COR-L47 (cell line): ENCODE measurements around the gene TMEM145.
A peak's percentile ranks its signal among the peaks of the same experiment; 100 is the strongest.

Experiments
- DNase-seq: peaks from one replicate; lab custom pipeline; 2025; lab: John Stamatoyannopoulos, UW

The TMEM145 gene

GRCh38 chr19:42277821-42278451, 35.2 kb upstream of the TMEM145 start:
- DNase-seq: peak; percentile 21

DNA sequence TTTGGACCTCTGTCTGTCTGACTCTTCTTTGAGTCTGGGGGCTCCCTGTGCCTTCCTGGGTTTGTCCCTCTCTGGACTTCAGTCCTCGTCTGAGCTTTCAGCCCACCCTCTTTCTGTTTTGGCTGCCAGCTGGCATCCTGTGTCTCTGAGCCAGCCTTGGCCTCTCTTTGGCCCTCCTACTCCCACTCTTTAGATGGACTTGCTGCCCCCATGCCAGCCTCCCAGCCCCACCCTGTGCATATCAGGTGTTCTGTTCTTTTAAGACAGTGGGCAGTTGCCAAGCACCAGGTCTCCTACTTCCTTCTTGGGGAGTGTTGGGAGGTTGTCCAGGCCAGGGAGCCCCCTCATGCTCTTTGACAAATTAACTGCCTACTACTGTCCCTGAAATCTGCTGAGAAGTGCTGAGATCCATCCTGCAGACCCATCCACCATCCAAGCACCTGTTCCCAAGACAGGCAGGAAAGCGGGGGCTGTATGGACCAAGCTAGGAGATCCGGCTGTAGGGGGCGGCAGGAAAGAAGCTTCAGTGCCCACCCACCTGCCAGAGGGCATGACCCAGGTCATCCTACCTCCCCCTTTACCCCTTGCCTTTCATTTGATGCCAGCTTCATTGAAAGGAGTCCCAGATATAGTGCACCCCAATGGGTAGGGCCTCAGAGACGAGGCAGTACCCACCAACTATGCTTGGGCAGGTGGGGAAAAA, 34.5 kb upstream of the TMEM145 start:
- DNase-seq: no peak

GRCh38 chr19:42279155-42279901, 33.8 kb upstream of the TMEM145 start:
- DNase-seq: no peak

- peak; percentile 97 for DNase-seq
Observed at GRCh38 chr19:42279902-42280814, 33.0 kb upstream of the TMEM145 start.

- DNase-seq: no peak
Observed at GRCh38 chr19:42280815-42281145, 32.3 kb upstream of the TMEM145 start.

GRCh38 chr19:42281146-42281826, 31.8 kb upstream of the TMEM145 start:
- peak; percentile 96 for DNase-seq

- peak; percentile 79 for DNase-seq
Observed at GRCh38 chr19:42281827-42282762, 31.0 kb upstream of the TMEM145 start.

GRCh38 chr19:42282819-42283187, 30.3 kb upstream of the TMEM145 start:
- DNase-seq: no peak

- peak; percentile 94 for DNase-seq
Observed at GRCh38 chr19:42283188-42284065, 29.7 kb upstream of the TMEM145 start.

GRCh38 chr19:42284066-42284501, 29.0 kb upstream of the TMEM145 start:
- DNase-seq: peak; percentile 75

DNA sequence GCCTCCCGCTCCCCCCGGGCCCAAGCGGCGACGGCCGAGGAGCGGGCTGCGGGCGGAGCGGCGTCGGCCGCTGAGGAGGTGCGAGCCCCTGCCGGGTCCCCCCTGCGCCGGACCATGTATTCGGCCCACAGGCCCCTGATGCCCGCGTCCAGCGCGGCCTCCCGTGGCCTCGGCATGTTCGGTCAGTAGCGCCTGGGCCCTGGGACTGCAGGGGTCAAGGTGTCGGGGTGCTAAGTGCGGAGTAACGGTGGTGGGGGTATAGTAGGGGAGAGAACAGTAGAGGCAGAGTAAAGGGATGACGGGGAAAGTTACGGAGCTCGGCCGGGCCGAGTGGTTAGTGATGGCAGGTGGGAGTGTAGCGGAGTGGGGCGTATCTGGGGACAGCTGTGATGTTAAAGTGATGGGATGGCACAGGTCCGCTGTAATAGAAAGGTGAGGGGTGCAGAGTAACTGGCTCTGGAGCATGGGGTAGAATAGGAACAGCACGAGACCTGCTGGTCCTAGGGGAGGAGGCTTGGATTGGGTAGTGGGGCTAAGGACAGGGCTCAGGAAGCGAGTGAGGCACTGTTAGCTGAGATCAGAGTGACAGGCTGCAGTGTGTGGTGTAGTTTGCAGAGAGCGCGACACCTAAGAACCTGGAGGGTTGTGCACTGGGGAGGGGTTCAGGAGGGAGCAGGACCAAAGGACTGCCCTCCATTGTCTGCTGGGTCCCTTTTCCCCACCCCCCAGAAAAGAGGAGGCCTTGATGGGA, 28.3 kb upstream of the TMEM145 start:
- no peak for DNase-seq

DNA sequence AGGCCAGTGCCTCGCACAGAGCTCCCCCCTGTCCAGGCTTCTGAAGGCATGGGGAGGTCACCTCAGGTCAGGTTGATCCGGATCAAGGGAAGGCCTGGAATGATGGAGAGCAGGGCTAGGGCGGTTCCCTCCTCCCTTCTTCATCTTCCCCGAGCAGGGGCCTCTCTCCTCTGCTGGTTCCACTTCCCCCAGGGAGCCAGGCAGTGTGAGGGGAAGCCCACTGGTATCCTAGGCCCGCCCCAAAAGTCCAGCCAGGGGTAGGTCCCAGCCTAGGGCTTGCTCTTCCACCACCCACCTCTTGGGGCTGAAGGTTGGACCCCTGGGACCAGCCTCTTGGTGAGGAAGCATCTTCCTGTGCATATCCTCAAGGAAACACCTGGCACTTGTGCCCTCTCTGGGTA, 27.6 kb upstream of the TMEM145 start:
- DNase-seq: no peak

DNA sequence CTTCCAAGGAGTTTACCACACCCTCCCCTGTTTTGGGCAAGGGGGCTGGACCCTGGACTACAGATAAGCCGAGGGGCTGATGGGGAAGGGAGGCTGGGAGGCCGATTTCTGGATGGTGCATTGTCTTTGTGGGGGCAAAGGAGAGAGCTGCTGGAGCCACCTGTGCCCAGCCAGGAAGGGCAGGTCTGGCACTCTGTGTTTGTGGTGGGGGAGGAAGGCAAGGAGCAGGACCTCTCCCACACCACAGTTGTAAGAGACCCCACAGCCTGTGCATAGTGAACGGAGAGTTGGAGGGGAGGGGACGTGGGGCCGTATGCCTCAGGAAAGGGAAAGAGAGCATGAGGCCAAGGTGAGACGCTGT, 27.1 kb upstream of the TMEM145 start:
- DNase-seq: no peak

- DNase-seq: no peak
Observed at GRCh38 chr19:42286349-42287016, 26.6 kb upstream of the TMEM145 start.

GRCh38 chr19:42287017-42287826, 25.9 kb upstream of the TMEM145 start:
- DNase-seq: no peak

GRCh38 chr19:42287827-42288107, 25.3 kb upstream of the TMEM145 start:
- no peak for DNase-seq

GRCh38 chr19:42288387-42288786, 24.7 kb upstream of the TMEM145 start:
- no peak for DNase-seq
